Measurements from ENCODE around the gene PGD.

GRCh38 chr1:10456661-10457060 is 57.8 kb downstream of the PGD start:
- TF ChIP-seq CTCF (IDR thresholded peaks at IDR 0.05) (no peak), POLR2A (IDR thresholded peaks at IDR 0.05) (no peak), POLR2AphosphoS5 (IDR thresholded peaks at IDR 0.05) (no peak)

Data from prostate gland (tissue), 2 donors.